HEK293 (cell line): Measurements from ENCODE around the gene GLRA3.

Source experiments
- ELK4 ChIP-seq: IDR thresholded peaks from 2 replicates; pipeline ENCODE4 v1.6.1; 2011; ENCODE audit warnings: mild to moderate bottlenecking, low read depth, low read length, borderline replicate concordance
- PBX3 ChIP-seq: sonication (generic); formaldehyde crosslinking; IDR thresholded peaks from 2 replicates; pipeline ENCODE4 v1.8.1; 2022; ENCODE audit warnings: mild to moderate bottlenecking, moderate library complexity, missing genetic modification reagents
- ZBTB26 ChIP-seq: fragments of 450-650 bp; formaldehyde crosslinking; optimal IDR thresholded peaks from 2 replicates; pipeline ENCODE3; 2016; ENCODE audit warnings: missing biosample characterization, mild to moderate bottlenecking, missing genetic modification characterization
- ZFP69B ChIP-seq: fragments of 450-650 bp; formaldehyde crosslinking; IDR thresholded peaks from 2 replicates; pipeline ENCODE4 v1.5.1; 2016; ENCODE audit warnings: missing biosample characterization, missing genetic modification characterization
- ZNF324 ChIP-seq: fragments of 450-650 bp; formaldehyde crosslinking; IDR thresholded peaks from 2 replicates; pipeline ENCODE4 v1.5.1; 2016; ENCODE audit warnings: missing biosample characterization, missing genetic modification characterization
- ZNF501 ChIP-seq: fragments of 450-650 bp; formaldehyde crosslinking; IDR thresholded peaks from 2 replicates; pipeline ENCODE4 v1.5.1; 2016; ENCODE audit warnings: missing biosample characterization, missing genetic modification characterization
- ZNF518A ChIP-seq: fragments of 450-650 bp; formaldehyde crosslinking; conservative IDR thresholded peaks from 2 replicates; pipeline ENCODE4 v1.5.1; 2016; ENCODE audit warnings: low read depth, missing biosample characterization, missing genetic modification characterization
- ZSCAN30 ChIP-seq: fragments of 450-650 bp; IDR thresholded peaks from 2 replicates; pipeline ENCODE4 v1.5.1; 2018; ENCODE audit warnings: missing biosample characterization, mild to moderate bottlenecking, missing genetic modification characterization, moderate library complexity
- TF ChIP-seq, protein P1 (sequence below): fragments of 450-650 bp; formaldehyde crosslinking; IDR thresholded peaks from 2 replicates; pipeline ENCODE4 v1.5.1; 2016; ENCODE audit warnings: missing biosample characterization, missing genetic modification characterization
- TF ChIP-seq, protein P2 (sequence below): fragments of 450-650 bp; formaldehyde crosslinking; IDR thresholded peaks from 2 replicates; pipeline ENCODE4 v1.5.1; 2016; ENCODE audit warnings: missing biosample characterization, missing genetic modification characterization, low read depth
- TF ChIP-seq, protein P3 (sequence below): fragments of 450-650 bp; formaldehyde crosslinking; IDR thresholded peaks from 2 replicates; pipeline ENCODE4 v1.5.1; 2016; ENCODE audit warnings: missing biosample characterization, missing genetic modification characterization
- TF ChIP-seq, protein P4 (sequence below): fragments of 450-650 bp; formaldehyde crosslinking; IDR thresholded peaks from 2 replicates; pipeline ENCODE4 v1.5.1; 2016; ENCODE audit warnings: missing biosample characterization, missing genetic modification characterization
- TF ChIP-seq, protein P5 (sequence below): fragments of 450-650 bp; formaldehyde crosslinking; IDR thresholded peaks from 2 replicates; pipeline ENCODE4 v1.5.1; 2016; ENCODE audit warnings: missing biosample characterization, missing genetic modification characterization

DNA sequence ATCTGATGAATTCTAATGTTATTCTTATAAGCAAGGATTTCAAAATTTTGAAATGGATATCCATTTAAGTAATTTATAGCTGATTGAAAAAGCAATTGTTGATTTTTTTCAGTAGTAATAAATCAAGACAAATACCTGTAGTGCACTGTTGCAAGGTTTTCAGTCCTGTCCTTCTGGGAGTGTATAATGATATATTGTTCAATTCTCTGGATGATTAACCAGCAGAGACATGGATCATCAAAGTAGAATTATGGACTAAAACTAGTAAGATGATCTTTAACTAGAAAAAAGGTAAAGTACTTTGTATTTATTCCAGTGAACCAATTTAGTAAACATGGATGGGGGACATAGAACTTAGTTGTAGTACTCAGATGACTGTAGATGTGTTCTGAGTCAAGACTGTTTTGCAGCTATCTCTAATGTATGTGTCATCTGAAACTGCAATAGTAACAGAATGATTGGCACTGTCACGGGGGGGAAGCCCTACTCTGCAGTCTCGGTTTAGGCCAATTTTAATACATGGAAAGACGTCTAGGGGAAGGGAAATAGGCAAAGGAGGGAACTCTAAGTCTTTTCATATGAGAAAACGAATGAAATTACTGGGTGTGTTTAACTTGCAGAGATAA, 121.9 kb downstream of the GLRA3 start:
- TF ChIP-seq ZFP69B (tag by site-specific recombination) = no peak
- TF ChIP-seq, protein P1, sequence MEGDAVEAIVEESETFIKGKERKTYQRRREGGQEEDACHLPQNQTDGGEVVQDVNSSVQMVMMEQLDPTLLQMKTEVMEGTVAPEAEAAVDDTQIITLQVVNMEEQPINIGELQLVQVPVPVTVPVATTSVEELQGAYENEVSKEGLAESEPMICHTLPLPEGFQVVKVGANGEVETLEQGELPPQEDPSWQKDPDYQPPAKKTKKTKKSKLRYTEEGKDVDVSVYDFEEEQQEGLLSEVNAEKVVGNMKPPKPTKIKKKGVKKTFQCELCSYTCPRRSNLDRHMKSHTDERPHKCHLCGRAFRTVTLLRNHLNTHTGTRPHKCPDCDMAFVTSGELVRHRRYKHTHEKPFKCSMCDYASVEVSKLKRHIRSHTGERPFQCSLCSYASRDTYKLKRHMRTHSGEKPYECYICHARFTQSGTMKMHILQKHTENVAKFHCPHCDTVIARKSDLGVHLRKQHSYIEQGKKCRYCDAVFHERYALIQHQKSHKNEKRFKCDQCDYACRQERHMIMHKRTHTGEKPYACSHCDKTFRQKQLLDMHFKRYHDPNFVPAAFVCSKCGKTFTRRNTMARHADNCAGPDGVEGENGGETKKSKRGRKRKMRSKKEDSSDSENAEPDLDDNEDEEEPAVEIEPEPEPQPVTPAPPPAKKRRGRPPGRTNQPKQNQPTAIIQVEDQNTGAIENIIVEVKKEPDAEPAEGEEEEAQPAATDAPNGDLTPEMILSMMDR (tag by site-specific recombination) = no peak
- TF ChIP-seq, protein P2, sequence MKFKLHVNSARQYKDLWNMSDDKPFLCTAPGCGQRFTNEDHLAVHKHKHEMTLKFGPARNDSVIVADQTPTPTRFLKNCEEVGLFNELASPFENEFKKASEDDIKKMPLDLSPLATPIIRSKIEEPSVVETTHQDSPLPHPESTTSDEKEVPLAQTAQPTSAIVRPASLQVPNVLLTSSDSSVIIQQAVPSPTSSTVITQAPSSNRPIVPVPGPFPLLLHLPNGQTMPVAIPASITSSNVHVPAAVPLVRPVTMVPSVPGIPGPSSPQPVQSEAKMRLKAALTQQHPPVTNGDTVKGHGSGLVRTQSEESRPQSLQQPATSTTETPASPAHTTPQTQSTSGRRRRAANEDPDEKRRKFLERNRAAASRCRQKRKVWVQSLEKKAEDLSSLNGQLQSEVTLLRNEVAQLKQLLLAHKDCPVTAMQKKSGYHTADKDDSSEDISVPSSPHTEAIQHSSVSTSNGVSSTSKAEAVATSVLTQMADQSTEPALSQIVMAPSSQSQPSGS (tag by site-specific recombination) = no peak
- TF ChIP-seq, protein P3, sequence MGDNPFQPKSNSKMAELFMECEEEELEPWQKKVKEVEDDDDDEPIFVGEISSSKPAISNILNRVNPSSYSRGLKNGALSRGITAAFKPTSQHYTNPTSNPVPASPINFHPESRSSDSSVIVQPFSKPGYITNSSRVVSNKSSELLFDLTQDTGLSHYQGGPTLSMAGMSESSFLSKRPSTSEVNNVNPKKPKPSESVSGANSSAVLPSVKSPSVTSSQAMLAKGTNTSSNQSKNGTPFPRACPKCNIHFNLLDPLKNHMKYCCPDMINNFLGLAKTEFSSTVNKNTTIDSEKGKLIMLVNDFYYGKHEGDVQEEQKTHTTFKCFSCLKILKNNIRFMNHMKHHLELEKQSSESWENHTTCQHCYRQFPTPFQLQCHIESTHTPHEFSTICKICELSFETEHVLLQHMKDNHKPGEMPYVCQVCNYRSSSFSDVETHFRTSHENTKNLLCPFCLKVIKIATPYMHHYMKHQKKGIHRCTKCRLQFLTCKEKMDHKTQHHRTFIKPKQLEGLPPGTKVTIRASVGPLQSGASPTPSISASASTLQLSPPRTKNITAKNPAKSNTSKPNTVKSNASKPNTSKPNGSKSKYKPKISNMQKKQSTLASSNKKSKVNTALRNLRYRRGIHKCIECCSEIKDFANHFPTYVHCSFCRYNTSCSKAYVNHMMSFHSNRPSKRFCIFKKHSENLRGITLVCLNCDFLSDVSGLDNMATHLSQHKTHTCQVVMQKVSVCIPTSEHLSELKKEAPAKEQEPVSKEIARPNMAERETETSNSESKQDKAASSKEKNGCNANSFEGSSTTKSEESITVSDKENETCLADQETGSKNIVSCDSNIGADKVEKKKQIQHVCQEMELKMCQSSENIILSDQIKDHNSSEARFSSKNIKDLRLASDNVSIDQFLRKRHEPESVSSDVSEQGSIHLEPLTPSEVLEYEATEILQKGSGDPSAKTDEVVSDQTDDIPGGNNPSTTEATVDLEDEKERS = no peak
- no peak for TF ChIP-seq ZNF501 (tag by site-specific recombination)
- TF ChIP-seq PBX3 (CRISPR knock-in tag) = no peak
- TF ChIP-seq, protein P4, sequence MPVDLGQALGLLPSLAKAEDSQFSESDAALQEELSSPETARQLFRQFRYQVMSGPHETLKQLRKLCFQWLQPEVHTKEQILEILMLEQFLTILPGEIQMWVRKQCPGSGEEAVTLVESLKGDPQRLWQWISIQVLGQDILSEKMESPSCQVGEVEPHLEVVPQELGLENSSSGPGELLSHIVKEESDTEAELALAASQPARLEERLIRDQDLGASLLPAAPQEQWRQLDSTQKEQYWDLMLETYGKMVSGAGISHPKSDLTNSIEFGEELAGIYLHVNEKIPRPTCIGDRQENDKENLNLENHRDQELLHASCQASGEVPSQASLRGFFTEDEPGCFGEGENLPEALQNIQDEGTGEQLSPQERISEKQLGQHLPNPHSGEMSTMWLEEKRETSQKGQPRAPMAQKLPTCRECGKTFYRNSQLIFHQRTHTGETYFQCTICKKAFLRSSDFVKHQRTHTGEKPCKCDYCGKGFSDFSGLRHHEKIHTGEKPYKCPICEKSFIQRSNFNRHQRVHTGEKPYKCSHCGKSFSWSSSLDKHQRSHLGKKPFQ (tag by site-specific recombination) = no peak
- no peak for TF ChIP-seq ZSCAN30 (tag by site-specific recombination)
- TF ChIP-seq ZNF518A (tag by site-specific recombination) = no peak
- TF ChIP-seq ZBTB26 (tag by site-specific recombination) = no peak
- no peak for TF ChIP-seq ZNF324 (tag by site-specific recombination)
- TF ChIP-seq, protein P5, sequence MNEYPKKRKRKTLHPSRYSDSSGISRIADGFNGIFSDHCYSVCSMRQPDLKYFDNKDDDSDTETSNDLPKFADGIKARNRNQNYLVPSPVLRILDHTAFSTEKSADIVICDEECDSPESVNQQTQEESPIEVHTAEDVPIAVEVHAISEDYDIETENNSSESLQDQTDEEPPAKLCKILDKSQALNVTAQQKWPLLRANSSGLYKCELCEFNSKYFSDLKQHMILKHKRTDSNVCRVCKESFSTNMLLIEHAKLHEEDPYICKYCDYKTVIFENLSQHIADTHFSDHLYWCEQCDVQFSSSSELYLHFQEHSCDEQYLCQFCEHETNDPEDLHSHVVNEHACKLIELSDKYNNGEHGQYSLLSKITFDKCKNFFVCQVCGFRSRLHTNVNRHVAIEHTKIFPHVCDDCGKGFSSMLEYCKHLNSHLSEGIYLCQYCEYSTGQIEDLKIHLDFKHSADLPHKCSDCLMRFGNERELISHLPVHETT (tag by site-specific recombination) = no peak
- no peak for TF ChIP-seq ELK4
